GM12873 (cell line): ENCODE results near the gene TSHZ3.

Experiments used
- CTCF ChIP-seq: IDR thresholded peaks from 2 replicates; pipeline ENCODE4 v1.5.1; 2012; ENCODE audit warnings: low read depth, mild to moderate bottlenecking, moderate library complexity, low read length, control low read depth; ENCODE audit not compliant: insufficient read depth; ENCODE audit errors: missing control alignments

Gene TSHZ3

GRCh38 chr19:31326329-31327028, 22.8 kb downstream of the TSHZ3 start:
- no peak for TF ChIP-seq CTCF

DNA sequence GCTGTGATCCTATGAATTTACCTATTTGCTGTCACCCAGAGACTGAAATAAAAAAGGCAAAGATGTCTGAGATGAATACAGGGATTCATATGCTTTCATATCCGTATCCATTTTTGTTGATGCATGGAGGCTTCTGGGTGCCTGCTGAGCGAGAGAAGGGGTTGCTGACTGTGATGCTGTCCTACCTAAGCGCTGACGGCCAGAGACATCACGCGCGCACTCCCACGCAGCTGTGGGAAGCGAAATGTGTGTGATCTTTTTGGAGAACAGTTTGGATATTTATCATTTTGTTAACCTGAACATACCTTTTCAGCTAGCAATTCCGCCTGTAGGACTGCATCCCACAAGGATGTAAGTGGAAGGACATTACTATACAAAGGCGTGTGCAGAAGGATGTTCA, 23.9 kb downstream of the TSHZ3 start:
- no peak for TF ChIP-seq CTCF

GRCh38 chr19:31319465-31319864, 29.8 kb downstream of the TSHZ3 start:
- no peak for TF ChIP-seq CTCF

DNA sequence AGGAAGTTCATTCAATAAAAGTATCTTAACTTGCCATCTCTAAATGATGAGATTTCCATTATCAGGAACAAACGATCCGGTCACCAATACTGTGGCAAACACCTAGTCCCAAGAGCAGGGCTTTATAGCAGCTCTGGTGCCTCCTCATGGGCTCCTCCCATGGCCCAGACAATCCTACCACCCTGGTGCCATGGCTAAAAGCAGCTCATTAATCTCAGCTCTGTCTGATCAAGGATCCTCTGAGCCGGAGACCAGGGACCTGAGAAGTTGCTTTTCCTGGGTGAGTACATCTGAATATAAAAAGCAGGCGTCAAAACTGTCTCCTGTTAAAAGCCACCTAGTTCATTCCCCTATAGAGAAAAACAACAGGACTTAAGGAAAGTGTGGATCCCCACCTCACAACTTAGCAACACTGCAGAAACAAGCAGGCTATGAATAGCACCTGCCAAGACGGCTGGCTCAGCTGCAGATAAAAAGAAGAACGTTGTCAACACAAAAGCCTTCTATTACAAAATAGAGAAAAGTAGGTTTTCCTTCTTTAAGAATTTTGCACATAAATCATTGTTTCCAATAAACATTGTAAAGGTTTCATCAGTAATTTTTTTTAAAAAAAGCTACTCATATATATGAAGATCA, 30.3 kb downstream of the TSHZ3 start:
- no peak for TF ChIP-seq CTCF

GRCh38 chr19:31317570-31317969, 31.7 kb downstream of the TSHZ3 start:
- no peak for TF ChIP-seq CTCF

GRCh38 chr19:31317093-31317492, 32.1 kb downstream of the TSHZ3 start:
- TF ChIP-seq CTCF, result no peak

DNA sequence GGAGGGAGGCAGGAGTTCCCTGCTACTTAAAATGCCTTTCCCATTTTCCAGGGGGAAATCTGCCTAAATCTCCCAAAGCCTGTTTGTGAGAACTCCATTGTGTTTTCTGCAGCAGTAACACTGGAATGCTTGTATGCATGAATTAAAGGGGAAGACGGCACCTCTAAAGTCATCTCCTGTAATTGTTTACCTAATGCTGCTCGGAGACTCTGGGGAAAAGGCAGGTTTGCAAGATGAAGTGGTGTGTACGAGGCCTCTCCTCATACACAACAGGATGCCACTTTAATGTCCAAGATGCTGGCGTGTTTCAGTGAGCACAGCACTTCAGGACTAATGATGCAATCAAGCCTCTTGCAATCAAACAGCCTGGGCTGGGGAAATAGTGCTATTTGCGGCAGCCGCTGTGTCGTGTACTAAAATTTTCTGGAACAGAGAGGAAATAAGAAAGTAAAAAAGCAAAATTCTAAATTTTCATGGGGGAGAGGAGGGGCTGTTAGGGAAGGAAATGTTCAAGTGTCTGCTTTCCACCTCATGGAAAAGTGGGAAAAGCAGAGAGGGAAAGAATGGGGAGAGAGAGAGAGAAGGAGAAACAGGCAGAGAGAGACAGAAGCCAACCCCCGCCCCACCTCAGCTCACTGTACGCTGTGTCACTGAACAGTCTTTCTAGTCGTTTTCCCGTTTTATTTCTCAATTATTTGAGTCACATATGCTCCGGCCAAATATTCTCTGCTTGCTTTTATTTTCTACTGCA, 32.9 kb downstream of the TSHZ3 start:
- no peak for TF ChIP-seq CTCF
